ENCODE measurements around the gene PAOX.

DNA sequence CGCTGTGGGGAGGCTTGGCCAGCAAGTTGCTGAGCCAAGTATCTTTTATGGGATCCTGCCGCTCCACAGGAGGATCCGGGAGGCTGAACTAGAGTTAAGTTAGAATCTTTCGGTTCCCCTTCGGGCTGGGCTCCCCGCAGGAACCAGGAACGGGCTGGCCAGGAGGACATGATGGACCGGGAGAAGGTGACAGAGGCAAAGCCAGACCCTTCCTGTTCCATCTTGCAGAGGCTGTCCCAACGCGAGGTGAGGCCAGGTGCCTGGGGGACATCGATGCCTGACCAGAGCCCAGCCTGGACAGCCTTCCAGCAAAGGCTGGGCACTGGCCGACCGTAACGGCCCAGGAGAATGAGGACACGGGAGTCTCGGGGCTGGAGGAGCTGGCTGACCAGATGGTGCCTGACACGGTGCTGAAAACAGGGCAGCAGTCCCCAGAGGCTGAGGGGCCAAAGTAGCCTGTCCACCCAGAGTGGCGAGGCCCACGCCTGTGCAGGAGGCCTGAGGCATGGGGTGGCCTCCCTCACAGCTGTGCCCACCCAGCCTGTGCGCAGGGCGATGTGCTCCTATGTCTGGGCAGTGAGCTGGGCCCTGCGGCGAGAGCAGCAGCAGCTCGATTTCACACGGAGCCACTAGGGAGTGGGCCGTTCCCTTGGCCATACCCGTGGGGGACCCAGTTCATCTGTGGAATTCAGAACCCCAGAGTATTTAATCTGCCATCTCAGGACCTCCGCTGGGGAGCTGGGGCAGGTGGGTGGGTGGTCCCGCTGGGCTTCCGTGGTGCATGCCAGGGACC lies 1.8 kb upstream of the PAOX start:
- TF ChIP-seq, protein P1, sequence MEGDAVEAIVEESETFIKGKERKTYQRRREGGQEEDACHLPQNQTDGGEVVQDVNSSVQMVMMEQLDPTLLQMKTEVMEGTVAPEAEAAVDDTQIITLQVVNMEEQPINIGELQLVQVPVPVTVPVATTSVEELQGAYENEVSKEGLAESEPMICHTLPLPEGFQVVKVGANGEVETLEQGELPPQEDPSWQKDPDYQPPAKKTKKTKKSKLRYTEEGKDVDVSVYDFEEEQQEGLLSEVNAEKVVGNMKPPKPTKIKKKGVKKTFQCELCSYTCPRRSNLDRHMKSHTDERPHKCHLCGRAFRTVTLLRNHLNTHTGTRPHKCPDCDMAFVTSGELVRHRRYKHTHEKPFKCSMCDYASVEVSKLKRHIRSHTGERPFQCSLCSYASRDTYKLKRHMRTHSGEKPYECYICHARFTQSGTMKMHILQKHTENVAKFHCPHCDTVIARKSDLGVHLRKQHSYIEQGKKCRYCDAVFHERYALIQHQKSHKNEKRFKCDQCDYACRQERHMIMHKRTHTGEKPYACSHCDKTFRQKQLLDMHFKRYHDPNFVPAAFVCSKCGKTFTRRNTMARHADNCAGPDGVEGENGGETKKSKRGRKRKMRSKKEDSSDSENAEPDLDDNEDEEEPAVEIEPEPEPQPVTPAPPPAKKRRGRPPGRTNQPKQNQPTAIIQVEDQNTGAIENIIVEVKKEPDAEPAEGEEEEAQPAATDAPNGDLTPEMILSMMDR (IDR thresholded peaks at IDR 0.05): no peak
- TF ChIP-seq POLR2AphosphoS5 (IDR thresholded peaks at IDR 0.05) (no peak), POLR2A (IDR thresholded peaks at IDR 0.05) (no peak)
